ENCODE measurements around the gene SNTG2. TPM values are rescaled to one million over a fixed set of nuclear protein-coding genes. Genes with fewer than 3 reads are reported as not detected.

The SNTG2 gene
- total RNA-seq, 4 donors from 2014 or later, result 4.2 to 14.2 (median 9.2) TPM

DNA sequence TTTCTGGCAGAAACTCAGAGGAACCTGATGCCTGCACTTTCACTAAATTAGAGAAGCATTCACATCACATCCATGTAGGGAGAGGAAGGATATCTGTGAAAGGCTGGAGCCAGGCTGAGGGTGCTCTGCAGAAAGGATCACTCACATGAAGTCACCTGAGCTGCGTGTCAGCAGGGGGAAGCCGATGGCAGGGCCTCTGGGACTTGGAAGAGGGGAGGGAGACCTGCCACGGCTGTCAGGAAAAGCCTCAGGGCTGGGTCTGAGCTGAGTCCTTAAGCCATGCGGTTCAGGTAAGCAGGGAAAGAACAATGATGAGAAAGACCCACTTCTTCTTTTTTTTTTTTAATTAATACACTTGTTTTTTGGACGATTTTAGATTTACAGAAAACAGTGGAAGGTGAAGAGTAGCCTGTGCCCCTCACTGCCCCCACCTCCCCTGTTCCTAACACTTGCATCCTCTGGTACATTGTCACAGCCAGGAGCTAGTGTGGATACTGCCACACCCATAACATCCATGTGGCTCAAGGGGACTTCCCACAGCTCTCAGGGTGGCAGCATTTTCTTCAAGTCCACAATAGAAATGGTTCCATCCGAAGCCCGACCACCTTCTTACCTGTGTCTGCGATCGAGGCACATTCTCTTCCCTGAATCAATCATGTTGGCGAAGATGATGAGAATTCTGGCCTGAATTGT, 306.1 kb downstream of the SNTG2 start:
- DNase-seq, result no peak
- Histone ChIP-seq H3K9me3 (no peaks in the 10 kb centered on the region), H3K27ac (no peak overlapping the region), H3K4me1 (no peaks in the 10 kb centered on the region), H3K4me3 (replicated peaks in 1 of 3) (no peak overlapping the region), H3K27me3 (no peaks in the 10 kb centered on the region), H3K36me3 (no peaks in the 10 kb centered on the region)
- no peak for TF ChIP-seq POLR2A (IDR thresholded peaks at IDR 0.05)
- TF ChIP-seq, protein P1, sequence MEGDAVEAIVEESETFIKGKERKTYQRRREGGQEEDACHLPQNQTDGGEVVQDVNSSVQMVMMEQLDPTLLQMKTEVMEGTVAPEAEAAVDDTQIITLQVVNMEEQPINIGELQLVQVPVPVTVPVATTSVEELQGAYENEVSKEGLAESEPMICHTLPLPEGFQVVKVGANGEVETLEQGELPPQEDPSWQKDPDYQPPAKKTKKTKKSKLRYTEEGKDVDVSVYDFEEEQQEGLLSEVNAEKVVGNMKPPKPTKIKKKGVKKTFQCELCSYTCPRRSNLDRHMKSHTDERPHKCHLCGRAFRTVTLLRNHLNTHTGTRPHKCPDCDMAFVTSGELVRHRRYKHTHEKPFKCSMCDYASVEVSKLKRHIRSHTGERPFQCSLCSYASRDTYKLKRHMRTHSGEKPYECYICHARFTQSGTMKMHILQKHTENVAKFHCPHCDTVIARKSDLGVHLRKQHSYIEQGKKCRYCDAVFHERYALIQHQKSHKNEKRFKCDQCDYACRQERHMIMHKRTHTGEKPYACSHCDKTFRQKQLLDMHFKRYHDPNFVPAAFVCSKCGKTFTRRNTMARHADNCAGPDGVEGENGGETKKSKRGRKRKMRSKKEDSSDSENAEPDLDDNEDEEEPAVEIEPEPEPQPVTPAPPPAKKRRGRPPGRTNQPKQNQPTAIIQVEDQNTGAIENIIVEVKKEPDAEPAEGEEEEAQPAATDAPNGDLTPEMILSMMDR (IDR thresholded peaks at IDR 0.05), result no peak
- 70 to 78% methylated on average over 10 of the region's 10 CpGs for WGBS, 2 donors
- intact Hi-C loops (cut with DNase I), result no loop called here

DNA sequence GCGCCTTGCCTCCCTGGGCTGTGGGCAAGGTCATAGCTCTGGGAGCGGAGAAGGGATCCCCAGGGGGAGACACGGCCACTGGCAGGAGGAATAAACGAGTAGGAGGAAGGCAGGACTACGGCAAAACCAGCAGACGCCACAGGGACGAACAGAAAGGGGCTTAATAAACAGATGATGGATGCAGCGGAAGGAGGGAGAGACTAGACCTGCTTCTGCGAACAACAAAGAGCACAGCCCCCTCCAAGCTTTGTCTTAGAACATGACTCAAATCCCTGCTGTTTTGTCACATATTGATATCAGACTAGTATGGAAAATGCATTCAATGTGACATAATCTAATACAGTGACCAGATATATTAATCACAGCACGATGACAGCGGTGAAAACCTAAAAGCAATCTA, 306.7 kb downstream of the SNTG2 start:
- intact Hi-C loops (cut with DNase I), result no loop called here
- no peak for TF ChIP-seq POLR2A (IDR thresholded peaks at IDR 0.05)
- TF ChIP-seq, protein P1 (IDR thresholded peaks at IDR 0.05), result no peak
- WGBS, 2 donors, result 81 to 86% methylated on average over 11 of the region's 11 CpGs

DNA sequence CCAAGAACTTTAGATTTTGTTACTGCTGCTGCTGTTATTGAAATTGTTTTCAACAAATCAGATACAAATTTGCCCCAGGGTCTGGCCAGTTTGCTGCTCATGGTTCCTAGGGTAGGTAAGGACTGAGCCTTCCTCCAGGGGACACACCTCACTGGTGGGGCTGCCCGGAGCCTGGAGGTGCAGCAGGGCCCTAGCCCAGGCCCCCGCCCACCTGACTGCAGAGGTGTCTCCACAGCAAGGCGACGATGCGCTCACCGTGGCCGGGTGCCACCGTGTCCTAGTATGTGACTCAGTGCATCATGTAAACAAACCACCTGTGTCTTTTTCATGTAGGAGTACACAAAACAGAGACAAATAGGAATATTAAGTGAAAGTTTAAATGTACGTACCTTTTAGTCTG, 309.1 kb downstream of the SNTG2 start:
- no peak for DNase-seq
- Histone ChIP-seq H3K27ac (no peak overlapping the region), H3K9me3 (no peaks in the 10 kb centered on the region), H3K36me3 (no peaks in the 10 kb centered on the region), H3K4me1 (no peaks in the 10 kb centered on the region), H3K27me3 (no peaks in the 10 kb centered on the region), H3K4me3 (replicated peaks in 1 of 3) (no peak overlapping the region)
- WGBS, 2 donors, result 85 to 87% methylated on average over 9 of the region's 9 CpGs
- intact Hi-C loops (cut with DNase I), result no loop called here
- TF ChIP-seq POLR2A (IDR thresholded peaks at IDR 0.05), result no peak
- TF ChIP-seq, protein P1 (IDR thresholded peaks at IDR 0.05), result no peak

More for the DNA sequence above, 306.7 kb downstream of the SNTG2 start:
- H3K9me3 ChIP-seq, result no peaks in the 10 kb centered on the region
- H3K36me3 ChIP-seq, result no peaks in the 10 kb centered on the region
- no peaks in the 10 kb centered on the region for H3K27me3 ChIP-seq
- H3K27ac ChIP-seq, result no peak overlapping the region
- DNase-seq, result no peak
- no peak overlapping the region for H3K4me3 ChIP-seq (replicated peaks in 1 of 3)
- H3K4me1 ChIP-seq, result no peaks in the 10 kb centered on the region

DNA sequence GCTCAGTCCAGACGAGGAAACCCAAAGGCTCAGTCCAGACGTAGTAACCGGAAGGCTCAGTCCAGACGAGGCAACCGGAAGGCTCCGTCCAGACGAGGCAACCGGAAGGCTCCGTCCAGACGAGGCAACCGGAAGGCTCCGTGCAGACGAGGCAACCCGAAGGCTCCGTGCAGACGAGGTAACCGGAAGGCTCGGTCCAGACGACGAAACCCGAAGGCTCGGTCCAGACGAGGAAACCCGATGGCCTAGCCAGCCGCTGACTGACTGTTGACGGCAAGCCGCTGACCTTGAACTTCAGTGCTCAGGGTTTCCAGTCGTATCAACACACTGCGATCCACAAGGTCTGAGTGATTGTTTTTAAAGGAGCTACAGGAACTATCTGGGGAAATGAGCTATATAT, 312.0 kb downstream of the SNTG2 start:
- intact Hi-C loops (cut with DNase I), result no loop called here
- H3K4me1 ChIP-seq, result no peaks in the 10 kb centered on the region

DNA sequence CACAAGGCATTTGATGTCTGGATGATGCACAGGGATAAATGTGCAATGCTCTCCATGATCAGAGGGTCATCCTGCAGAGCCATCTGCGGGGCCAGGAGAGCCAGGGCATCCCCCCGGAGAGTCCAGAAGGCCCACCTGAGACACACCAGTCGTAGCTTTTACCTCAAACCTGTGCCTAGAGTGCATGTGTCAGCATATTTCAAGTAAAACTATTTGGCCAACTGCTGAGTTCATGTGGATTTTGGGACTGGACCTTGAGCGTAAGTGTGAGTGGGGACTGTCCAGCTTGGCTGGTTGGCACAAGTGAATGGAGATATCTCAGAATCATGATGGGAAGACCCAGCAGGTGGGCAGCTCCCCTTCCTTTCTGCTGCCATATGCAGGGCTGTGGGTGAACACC, 314.8 kb downstream of the SNTG2 start:
- 91 to 93% methylated on average over 4 of the region's 4 CpGs for WGBS, 2 donors
- H3K9me3 ChIP-seq, result no peaks in the 10 kb centered on the region
- H3K4me1 ChIP-seq, result no peaks in the 10 kb centered on the region
- TF ChIP-seq, protein P1 (IDR thresholded peaks at IDR 0.05), result no peak
- no peaks in the 10 kb centered on the region for H3K27me3 ChIP-seq
- H3K36me3 ChIP-seq, result no peaks in the 10 kb centered on the region
- H3K4me3 ChIP-seq (replicated peaks in 1 of 3), result no peak overlapping the region
- H3K27ac ChIP-seq, result no peak overlapping the region
- DNase-seq, result no peak
- intact Hi-C loops (cut with DNase I), result no loop called here

More for the DNA sequence above, 312.0 kb downstream of the SNTG2 start:
- Histone ChIP-seq H3K9me3 (no peaks in the 10 kb centered on the region), H3K27me3 (no peaks in the 10 kb centered on the region), H3K4me3 (replicated peaks in 1 of 3) (no peak overlapping the region), H3K36me3 (no peaks in the 10 kb centered on the region), H3K27ac (no peak overlapping the region)
- 91 to 94% methylated on average over 28 to 29 of the region's 29 CpGs for WGBS, 2 donors
- no peak for DNase-seq
- no peak for TF ChIP-seq POLR2A (IDR thresholded peaks at IDR 0.05)
- TF ChIP-seq, protein P1 (IDR thresholded peaks at IDR 0.05), result no peak
